Measurements from ENCODE around the gene RFC3.

GRCh38 chr13:33862016-33862415 lies 44.1 kb downstream of the RFC3 start:
- TF ChIP-seq CTCF (IDR thresholded peaks at IDR 0.05; ENCODE audit: poor library complexity) (no peak), EZH2phosphoT487 (IDR thresholded peaks at IDR 0.05; ENCODE audit: low read depth, severe bottlenecking, unreplicated experiment) (no peak)
